T47D (cell line): ENCODE measurements around the gene CCDC192.
A peak's percentile ranks its signal among the peaks of the same experiment; 100 is the strongest.
"Not testable (repeated sequence)": the region's sequence is repeated elsewhere in the genome, so short reads cannot be mapped to it uniquely, and the experiment has no call there.

Source experiments
- DNase-seq, 2 experiments: peaks; one replicate each; pipeline versions ENCODE4 v3.0.0 to v3.0.0-alpha.2; 2011 to 2012; ENCODE audit warnings: low read depth in 1 of 2, low spot score in 1 of 2
- JUND ChIP-seq: IDR thresholded peaks from 2 replicates; pipeline ENCODE4 v1.6.1; 2012; ENCODE audit warnings: low read depth
- in situ Hi-C: cut with HindIII; loops from 2 replicates; pipeline ENCODE4 v1.10.0; 2016; ENCODE audit warnings: low sequenced_read_pairs, low pct_unique_long_range_greater_than_20kb

CCDC192 gene

GRCh38 chr5:127785098-127785927 lies 82.1 kb downstream of the CCDC192 start:
- in situ Hi-C loops: no loop called here
- no peak for TF ChIP-seq JUND
- peak in 1 of 2 experiments; percentile 7 for DNase-seq

- TF ChIP-seq JUND: no peak
- DNase-seq: no peak
- in situ Hi-C loops: no loop called here
Measured at GRCh38 chr5:127791439-127791838, 88.2 kb downstream of the CCDC192 start.

- DNase-seq, in situ Hi-C loops: not testable (repeated sequence)
Measured at GRCh38 chr5:127791908-127792307, 88.7 kb downstream of the CCDC192 start.

- TF ChIP-seq JUND: no peak
- in situ Hi-C loops: no loop called here
- DNase-seq: no peak
Measured at GRCh38 chr5:127793052-127793451, 89.9 kb downstream of the CCDC192 start.

- TF ChIP-seq JUND: no peak
- no peak for DNase-seq
- in situ Hi-C loops: no loop called here
Measured at GRCh38 chr5:127793879-127794278, 90.7 kb downstream of the CCDC192 start.

- in situ Hi-C loops: no loop called here
- DNase-seq: no peak
- no peak for TF ChIP-seq JUND
Measured at GRCh38 chr5:127796211-127796610, 93.0 kb downstream of the CCDC192 start.

GRCh38 chr5:127799293-127799905 lies 96.2 kb downstream of the CCDC192 start:
- DNase-seq: no peak
- in situ Hi-C loops: no loop called here
- no peak for TF ChIP-seq JUND

- no peak for DNase-seq
- in situ Hi-C loops: no loop called here
- TF ChIP-seq JUND: no peak
Measured at GRCh38 chr5:127801751-127802476, 98.7 kb downstream of the CCDC192 start.

- in situ Hi-C loops: no loop called here
- TF ChIP-seq JUND: no peak
- no peak for DNase-seq
Measured at GRCh38 chr5:127802477-127802865, 99.3 kb downstream of the CCDC192 start.

GRCh38 chr5:127804886-127805426 lies 101.8 kb downstream of the CCDC192 start:
- in situ Hi-C loops: no loop called here
- no peak for TF ChIP-seq JUND
- DNase-seq: no peak

GRCh38 chr5:127805448-127805847 lies 102.3 kb downstream of the CCDC192 start:
- no peak for TF ChIP-seq JUND
- in situ Hi-C loops: no loop called here
- DNase-seq: no peak

- in situ Hi-C loops: no loop called here
- no peak for TF ChIP-seq JUND
- DNase-seq: no peak
Measured at GRCh38 chr5:127806776-127807175, 103.6 kb downstream of the CCDC192 start.

- DNase-seq: no peak
- TF ChIP-seq JUND: no peak
- in situ Hi-C loops: no loop called here
Measured at GRCh38 chr5:127809533-127809932, 106.3 kb downstream of the CCDC192 start.
